T1000 (cell line): Measurements from ENCODE around the gene TOPBP1.
"Not testable (repeated sequence)": the region's sequence is repeated elsewhere in the genome, so short reads cannot be mapped to it uniquely, and the experiment has no call there.

ENCODE experiments used
- DNase-seq: peaks from one replicate; lab custom pipeline; 2025; ENCODE audit warnings: mixed read lengths; lab: John Stamatoyannopoulos, UW

Gene TOPBP1

GRCh38 chr3:133661454-133662277 lies at the start of gene TOPBP1:
TOPBP1 (minus strand) TSS chr3:133661941; CDS start chr3:133661127, 814 bp downstream.
- no peak for DNase-seq

GRCh38 chr3:133711013-133711412 lies 49.3 kb upstream of the TOPBP1 start:
- DNase-seq: no peak

- no peak for DNase-seq
Observed at GRCh38 chr3:133709139-133709750, 47.5 kb upstream of the TOPBP1 start.

GRCh38 chr3:133706033-133706432 lies 44.3 kb upstream of the TOPBP1 start:
- DNase-seq: no peak

GRCh38 chr3:133703915-133704314 lies 42.2 kb upstream of the TOPBP1 start:
- DNase-seq: no peak

GRCh38 chr3:133701435-133702358 lies 40.0 kb upstream of the TOPBP1 start:
- DNase-seq: no peak

GRCh38 chr3:133700351-133700750 lies 38.6 kb upstream of the TOPBP1 start:
- no peak for DNase-seq

- DNase-seq: no peak
Observed at GRCh38 chr3:133699903-133700302, 38.2 kb upstream of the TOPBP1 start.

GRCh38 chr3:133699467-133699866 lies 37.7 kb upstream of the TOPBP1 start:
- DNase-seq: no peak

GRCh38 chr3:133697960-133698359 lies 36.2 kb upstream of the TOPBP1 start:
- no peak for DNase-seq

- no peak for DNase-seq
Observed at GRCh38 chr3:133695560-133696171, 33.9 kb upstream of the TOPBP1 start.

- DNase-seq: no peak
Observed at GRCh38 chr3:133694288-133695268, 32.8 kb upstream of the TOPBP1 start.

GRCh38 chr3:133693821-133694220 lies 32.1 kb upstream of the TOPBP1 start:
- no peak for DNase-seq

- DNase-seq: no peak
Observed at GRCh38 chr3:133692759-133693158, 31.0 kb upstream of the TOPBP1 start.

- no peak for DNase-seq
Observed at GRCh38 chr3:133691273-133692107, 29.7 kb upstream of the TOPBP1 start.

GRCh38 chr3:133677993-133678392 lies 16.3 kb upstream of the TOPBP1 start:
- not testable (repeated sequence) for DNase-seq

- DNase-seq: no peak
Observed at GRCh38 chr3:133676336-133677118, 14.8 kb upstream of the TOPBP1 start.

GRCh38 chr3:133675631-133676335 lies 14.0 kb upstream of the TOPBP1 start:
- no peak for DNase-seq
